GM23338 (cell line): Measurements from ENCODE around the gene C4orf36. TPM values are rescaled to one million over a fixed set of nuclear protein-coding genes. Genes with fewer than 3 reads are reported as not detected.

Experiments used
- ATAC-seq: fragments of 200-7000 bp; cut with Tn5 transposase; 3 replicates; pipeline ENCODE4 v1.9.1; 2020
- DNase-seq: peaks from one replicate; pipeline ENCODE4 v3.0.0-alpha.2; 2015; ENCODE audit warnings: low spot score
- H2AFZ ChIP-seq: fragments of 200-600 bp; sonication (generic); 2 replicates; pipeline ENCODE4 v1.8.0; 2016; ENCODE audit warnings: antibody characterized with exemption, mild to moderate bottlenecking, moderate library complexity
- H3F3A ChIP-seq: fragments of 200-600 bp; sonication (generic); replicated peaks from 2 replicates; pipeline ENCODE4 v1.8.0; 2017; ENCODE audit warnings: antibody characterized with exemption, mixed run types, low read depth
- H3K27ac ChIP-seq: fragments of 200-600 bp; sonication (generic); 2 replicates; pipeline ENCODE4 v1.6.1; 2016; ENCODE audit warnings: low read depth
- H3K27me3 ChIP-seq: fragments of 200-600 bp; sonication (generic); 2 replicates; pipeline ENCODE4 v1.8.0; 2016; ENCODE audit warnings: mild to moderate bottlenecking, mixed run types, moderate library complexity; ENCODE audit not compliant: insufficient read depth
- H3K36me3 ChIP-seq: fragments of 200-600 bp; sonication (generic); 2 replicates; pipeline ENCODE4 v1.8.0; 2016; ENCODE audit warnings: mild to moderate bottlenecking; ENCODE audit not compliant: insufficient read depth
- H3K4me1 ChIP-seq: fragments of 200-600 bp; sonication (generic); 2 replicates; pipeline ENCODE4 v1.8.0; 2016; ENCODE audit warnings: mild to moderate bottlenecking, moderate library complexity; ENCODE audit not compliant: insufficient read depth
- H3K4me2 ChIP-seq: fragments of 200-600 bp; sonication (generic); 2 replicates; pipeline ENCODE4 v1.7.1; 2017; ENCODE audit warnings: mixed run types
- H3K4me3 ChIP-seq: fragments of 200-600 bp; sonication (generic); 2 replicates; pipeline ENCODE4 v1.6.1; 2016; ENCODE audit warnings: mixed run types
- H3K79me2 ChIP-seq: fragments of 200-600 bp; sonication (generic); replicated peaks from 2 replicates; pipeline ENCODE4 v1.8.0; 2017; ENCODE audit warnings: mild to moderate bottlenecking; ENCODE audit not compliant: insufficient read depth
- H3K9me2 ChIP-seq: fragments of 200-600 bp; sonication (generic); 2 replicates; pipeline ENCODE4 v1.8.0; 2017; ENCODE audit not compliant: insufficient read depth
- H4K20me1 ChIP-seq: fragments of 200-600 bp; sonication (generic); replicated peaks from 2 replicates; pipeline ENCODE4 v1.8.0; 2017; ENCODE audit warnings: mild to moderate bottlenecking; ENCODE audit not compliant: insufficient read depth
- H3K27ac Mint-ChIP-seq: 2 replicates; pipeline ENCODE4 v1.8.0; 2020; ENCODE audit warnings: inconsistent platforms, mild to moderate bottlenecking, moderate library complexity, mixed read lengths
- H3K27me3 Mint-ChIP-seq: 3 replicates; pipeline ENCODE4 v1.8.0; 2022; ENCODE audit warnings: low read depth, mild to moderate bottlenecking, moderate library complexity, mixed read lengths, inconsistent platforms; ENCODE audit not compliant: insufficient read depth, poor library complexity
- H3K36me3 Mint-ChIP-seq: 3 replicates; pipeline ENCODE4 v1.8.0; 2021; ENCODE audit warnings: low read depth, mild to moderate bottlenecking, inconsistent platforms, moderate library complexity, mixed read lengths
- H3K4me1 Mint-ChIP-seq: 3 replicates; pipeline ENCODE4 v1.8.0; 2020; ENCODE audit warnings: mild to moderate bottlenecking, inconsistent platforms, mixed read lengths
- H3K4me3 Mint-ChIP-seq: 3 replicates; pipeline ENCODE4 v1.8.0; 2021; ENCODE audit warnings: moderate library complexity, mild to moderate bottlenecking, inconsistent platforms, mixed read lengths
- H3K9me3 Mint-ChIP-seq: 3 replicates; pipeline ENCODE4 v1.8.0; 2020; ENCODE audit warnings: moderate library complexity, mild to moderate bottlenecking, inconsistent platforms, mixed read lengths
- CREB1 ChIP-seq: fragments of 250-450 bp; sonication (Bioruptor Pico); IDR thresholded peaks from 2 replicates; pipeline ENCODE4 v1.5.0; 2020; ENCODE audit warnings: low read depth, mild to moderate bottlenecking, moderate library complexity
- CTCF ChIP-seq, 2 experiments: fragments of 200-600 bp in 1 of 2; sonication (generic) in 1 of 2; conservative IDR thresholded peaks; 2 replicates each; pipeline versions ENCODE4 v1.5.1 to v1.6.1; 2016 to 2017; ENCODE audit warnings: antibody characterized with exemption in 2 of 2, low read depth in 2 of 2, mild to moderate bottlenecking in 2 of 2, moderate library complexity in 1 of 2
- EZH2 ChIP-seq: fragments of 200-600 bp; sonication (generic); IDR thresholded peaks from one replicate; pipeline ENCODE4 v1.8.0; 2017; ENCODE audit warnings: antibody characterized with exemption, mild to moderate bottlenecking, low read depth; ENCODE audit not compliant: unreplicated experiment
- EZH2phosphoT487 ChIP-seq: fragments of 200-600 bp; sonication (generic); IDR thresholded peaks from one replicate; pipeline ENCODE4 v1.8.1; 2018; ENCODE audit warnings: antibody characterized with exemption; ENCODE audit not compliant: unreplicated experiment
- JUNB ChIP-seq: IDR thresholded peaks from one replicate; pipeline ENCODE4 v1.6.1; 2016; ENCODE audit warnings: antibody characterized with exemption; ENCODE audit not compliant: unreplicated experiment
- NANOG ChIP-seq: IDR thresholded peaks from 2 replicates; pipeline ENCODE4 v1.6.1; 2016; ENCODE audit warnings: antibody characterized with exemption, borderline replicate concordance
- POLR2AphosphoS5 ChIP-seq: IDR thresholded peaks from 2 replicates; pipeline ENCODE4 v1.6.1; 2016; ENCODE audit warnings: antibody characterized with exemption, low read depth
- STAT1 ChIP-seq: IDR thresholded peaks from one replicate; pipeline ENCODE4 v1.6.1; 2016; ENCODE audit warnings: antibody characterized with exemption; ENCODE audit not compliant: unreplicated experiment
- ZNF114 ChIP-seq: fragments of 250-450 bp; sonication (Bioruptor Pico); IDR thresholded peaks from 2 replicates; pipeline ENCODE4 v1.5.0; 2020; ENCODE audit warnings: mild to moderate bottlenecking, moderate library complexity
- ZNF331 ChIP-seq: fragments of 250-450 bp; sonication (Bioruptor Pico); IDR thresholded peaks from 2 replicates; pipeline ENCODE4 v1.5.0; 2020; ENCODE audit warnings: low read depth, mild to moderate bottlenecking, moderate library complexity
- ZNF462 ChIP-seq: fragments of 250-450 bp; sonication (Bioruptor Pico); IDR thresholded peaks from 2 replicates; pipeline ENCODE4 v1.5.0; 2020; ENCODE audit warnings: mild to moderate bottlenecking, moderate library complexity
- polyA plus RNA-seq: library from polyadenylated mRNA; unstranded; fragments of >200 nt; fragmentation: Nextera tagmentation; extraction: Ambion mirVana; gene quantifications from 2 replicates; pipeline ENCODE4 v1.2.1, GENCODE V29; 2016
- total RNA-seq: library from RNA; depleted of rRNA; stranded (reverse); fragments of >200 nt; shearing (Covaris generic); gene quantifications from 2 replicates; pipeline ENCODE4 v1.2.3, GENCODE V29; 2014
- TF ChIP-seq, protein P1 (sequence below): IDR thresholded peaks from one replicate; pipeline ENCODE4 v1.6.1; 2018; ENCODE audit warnings: antibody characterized with exemption; ENCODE audit not compliant: unreplicated experiment
- TF ChIP-seq, protein P2 (sequence below): IDR thresholded peaks from 2 replicates; pipeline ENCODE4 v1.6.1; 2016; ENCODE audit warnings: antibody characterized with exemption

Gene C4orf36
- total and polyA plus RNA-seq, 2 experiments from 2014 or later = 1.1 to 1.6 TPM

DNA sequence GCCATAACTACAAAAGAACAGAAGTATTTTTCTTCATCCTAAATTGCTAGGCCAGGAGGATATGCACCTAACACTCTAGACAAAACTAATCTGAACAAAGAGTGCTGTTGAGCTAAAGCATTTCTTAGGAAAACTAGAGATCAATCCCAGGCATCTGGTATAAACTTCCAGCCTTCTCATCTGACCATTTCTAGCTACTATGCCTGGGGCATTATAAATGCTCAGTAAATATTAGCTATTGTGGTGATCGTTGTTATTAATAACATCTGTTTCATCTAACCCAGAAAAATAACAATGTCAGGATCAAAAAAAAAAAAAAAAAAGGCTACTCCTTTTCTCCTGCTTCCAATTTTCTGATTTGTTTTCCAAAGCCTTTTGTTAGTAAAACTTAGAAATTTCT is 35.3 kb downstream of the C4orf36 start:
- no peaks in the 10 kb centered on the region for H3K79me2 ChIP-seq
- TF ChIP-seq ZNF331 (CRISPR knock-in tag) (no peak), STAT1 (no peak), CREB1 (CRISPR knock-in tag) (no peak), JUNB (no peak), ZNF114 (CRISPR knock-in tag) (no peak), EZH2 (no peak), EZH2phosphoT487 (no peak), NANOG (no peak), POLR2AphosphoS5 (no peak), CTCF (conservative IDR thresholded peaks at IDR 0.05; ENCODE audit: low read depth in 2 of 2) (no peak), ZNF462 (CRISPR knock-in tag) (no peak)
- TF ChIP-seq, protein P1, sequence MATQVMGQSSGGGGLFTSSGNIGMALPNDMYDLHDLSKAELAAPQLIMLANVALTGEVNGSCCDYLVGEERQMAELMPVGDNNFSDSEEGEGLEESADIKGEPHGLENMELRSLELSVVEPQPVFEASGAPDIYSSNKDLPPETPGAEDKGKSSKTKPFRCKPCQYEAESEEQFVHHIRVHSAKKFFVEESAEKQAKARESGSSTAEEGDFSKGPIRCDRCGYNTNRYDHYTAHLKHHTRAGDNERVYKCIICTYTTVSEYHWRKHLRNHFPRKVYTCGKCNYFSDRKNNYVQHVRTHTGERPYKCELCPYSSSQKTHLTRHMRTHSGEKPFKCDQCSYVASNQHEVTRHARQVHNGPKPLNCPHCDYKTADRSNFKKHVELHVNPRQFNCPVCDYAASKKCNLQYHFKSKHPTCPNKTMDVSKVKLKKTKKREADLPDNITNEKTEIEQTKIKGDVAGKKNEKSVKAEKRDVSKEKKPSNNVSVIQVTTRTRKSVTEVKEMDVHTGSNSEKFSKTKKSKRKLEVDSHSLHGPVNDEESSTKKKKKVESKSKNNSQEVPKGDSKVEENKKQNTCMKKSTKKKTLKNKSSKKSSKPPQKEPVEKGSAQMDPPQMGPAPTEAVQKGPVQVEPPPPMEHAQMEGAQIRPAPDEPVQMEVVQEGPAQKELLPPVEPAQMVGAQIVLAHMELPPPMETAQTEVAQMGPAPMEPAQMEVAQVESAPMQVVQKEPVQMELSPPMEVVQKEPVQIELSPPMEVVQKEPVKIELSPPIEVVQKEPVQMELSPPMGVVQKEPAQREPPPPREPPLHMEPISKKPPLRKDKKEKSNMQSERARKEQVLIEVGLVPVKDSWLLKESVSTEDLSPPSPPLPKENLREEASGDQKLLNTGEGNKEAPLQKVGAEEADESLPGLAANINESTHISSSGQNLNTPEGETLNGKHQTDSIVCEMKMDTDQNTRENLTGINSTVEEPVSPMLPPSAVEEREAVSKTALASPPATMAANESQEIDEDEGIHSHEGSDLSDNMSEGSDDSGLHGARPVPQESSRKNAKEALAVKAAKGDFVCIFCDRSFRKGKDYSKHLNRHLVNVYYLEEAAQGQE = no peak
- TF ChIP-seq, protein P2, sequence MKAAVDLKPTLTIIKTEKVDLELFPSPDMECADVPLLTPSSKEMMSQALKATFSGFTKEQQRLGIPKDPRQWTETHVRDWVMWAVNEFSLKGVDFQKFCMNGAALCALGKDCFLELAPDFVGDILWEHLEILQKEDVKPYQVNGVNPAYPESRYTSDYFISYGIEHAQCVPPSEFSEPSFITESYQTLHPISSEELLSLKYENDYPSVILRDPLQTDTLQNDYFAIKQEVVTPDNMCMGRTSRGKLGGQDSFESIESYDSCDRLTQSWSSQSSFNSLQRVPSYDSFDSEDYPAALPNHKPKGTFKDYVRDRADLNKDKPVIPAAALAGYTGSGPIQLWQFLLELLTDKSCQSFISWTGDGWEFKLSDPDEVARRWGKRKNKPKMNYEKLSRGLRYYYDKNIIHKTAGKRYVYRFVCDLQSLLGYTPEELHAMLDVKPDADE = no peak
- DNase-seq (no peak), ATAC-seq (no peak)
- Mint-ChIP-seq H3K4me1 (peaks cover 18% of the 10 kb centered on the region), H3K4me3 (no peak overlapping the region), H3K27me3 (peaks cover 19% of the 10 kb centered on the region), H3K9me3 (no peaks in the 10 kb centered on the region), H3K36me3 (no peaks in the 10 kb centered on the region), H3K27ac (no peak overlapping the region)
- no peaks in the 10 kb centered on the region for H3F3A ChIP-seq
- no peak overlapping the region for H3K27ac ChIP-seq
- H2AFZ ChIP-seq = no peak overlapping the region
- peaks cover 54% of the 10 kb centered on the region for H3K27me3 ChIP-seq
- H3K4me3 ChIP-seq = no peak overlapping the region
- no peaks in the 10 kb centered on the region for H3K36me3 ChIP-seq
- H3K4me1 ChIP-seq = peaks cover 15% of the 10 kb centered on the region
- H4K20me1 ChIP-seq = peaks cover 3% of the 10 kb centered on the region; the same call in 1 of the 2 replicates
- H3K9me2 ChIP-seq = no peaks in the 10 kb centered on the region
- H3K4me2 ChIP-seq = no peak overlapping the region
